Mesothelial cell of epicardium (in vitro differentiated cells): ENCODE results near the gene DAB2IP. TPM values are rescaled to one million over a fixed set of nuclear protein-coding genes. Genes with fewer than 3 reads are reported as not detected.

ENCODE experiments used
- DNase-seq, 2 experiments: peaks; one replicate each; pipeline ENCODE4 v3.0.0; 2021; ENCODE audit warnings: low spot score in 2 of 2; ENCODE audit not compliant: unreplicated experiment in 2 of 2
- H3K27ac Mint-ChIP-seq: 2 replicates; pipeline ENCODE4 v1.8.0; 2021; ENCODE audit warnings: mixed read lengths
- H3K27me3 Mint-ChIP-seq: 2 replicates; pipeline ENCODE4 v1.8.0; 2021; ENCODE audit warnings: low read depth, mixed read lengths
- H3K36me3 Mint-ChIP-seq: 2 replicates; pipeline ENCODE4 v1.8.0; 2021; ENCODE audit warnings: mixed read lengths
- H3K4me1 Mint-ChIP-seq: 2 replicates; pipeline ENCODE4 v1.8.0; 2021; ENCODE audit warnings: mixed read lengths
- H3K4me3 Mint-ChIP-seq: 2 replicates; pipeline ENCODE4 v1.8.0; 2021; ENCODE audit warnings: mild to moderate bottlenecking, moderate library complexity, mixed read lengths
- H3K9me3 Mint-ChIP-seq: 2 replicates; pipeline ENCODE4 v1.8.0; 2021; ENCODE audit warnings: mixed read lengths
- total RNA-seq: library from RNA; stranded (reverse); gene quantifications from 3 replicates; pipeline ENCODE4 v1.2.1, GENCODE V29; 2021
- TF ChIP-seq, protein P1 (sequence below): fragments of 200-600 bp; sonication (generic); IDR thresholded peaks from one replicate; pipeline ENCODE4 v1.5.0; 2021; ENCODE audit warnings: antibody characterized with exemption; ENCODE audit not compliant: unreplicated experiment

DAB2IP gene
- total RNA-seq, 1 donor from 2014 or later = 75.7 TPM

DNA sequence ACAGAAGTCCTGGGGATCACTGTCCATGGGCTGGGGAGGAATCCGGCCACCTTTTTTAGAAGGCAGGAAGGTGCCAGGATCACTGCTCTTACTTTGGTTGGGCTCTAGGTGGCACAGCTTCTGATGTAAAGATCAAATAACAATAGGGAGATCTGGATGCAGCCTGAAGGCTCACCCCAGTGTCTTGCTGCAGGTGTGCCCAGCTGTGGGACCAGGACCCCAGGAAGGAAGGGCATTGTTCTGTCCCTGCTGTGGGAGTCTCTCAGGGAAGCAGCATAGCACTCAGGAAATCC lies 69.6 kb downstream of the DAB2IP start:
- no peaks in the 10 kb centered on the region for H3K9me3 Mint-ChIP-seq
- no peak for DNase-seq
- no peak overlapping the region for H3K27ac Mint-ChIP-seq
- TF ChIP-seq, protein P1, sequence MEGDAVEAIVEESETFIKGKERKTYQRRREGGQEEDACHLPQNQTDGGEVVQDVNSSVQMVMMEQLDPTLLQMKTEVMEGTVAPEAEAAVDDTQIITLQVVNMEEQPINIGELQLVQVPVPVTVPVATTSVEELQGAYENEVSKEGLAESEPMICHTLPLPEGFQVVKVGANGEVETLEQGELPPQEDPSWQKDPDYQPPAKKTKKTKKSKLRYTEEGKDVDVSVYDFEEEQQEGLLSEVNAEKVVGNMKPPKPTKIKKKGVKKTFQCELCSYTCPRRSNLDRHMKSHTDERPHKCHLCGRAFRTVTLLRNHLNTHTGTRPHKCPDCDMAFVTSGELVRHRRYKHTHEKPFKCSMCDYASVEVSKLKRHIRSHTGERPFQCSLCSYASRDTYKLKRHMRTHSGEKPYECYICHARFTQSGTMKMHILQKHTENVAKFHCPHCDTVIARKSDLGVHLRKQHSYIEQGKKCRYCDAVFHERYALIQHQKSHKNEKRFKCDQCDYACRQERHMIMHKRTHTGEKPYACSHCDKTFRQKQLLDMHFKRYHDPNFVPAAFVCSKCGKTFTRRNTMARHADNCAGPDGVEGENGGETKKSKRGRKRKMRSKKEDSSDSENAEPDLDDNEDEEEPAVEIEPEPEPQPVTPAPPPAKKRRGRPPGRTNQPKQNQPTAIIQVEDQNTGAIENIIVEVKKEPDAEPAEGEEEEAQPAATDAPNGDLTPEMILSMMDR = no peak
- no peak overlapping the region for H3K4me3 Mint-ChIP-seq
- no peaks in the 10 kb centered on the region for H3K27me3 Mint-ChIP-seq
- H3K36me3 Mint-ChIP-seq = no peaks in the 10 kb centered on the region
- peaks cover 27% of the 10 kb centered on the region for H3K4me1 Mint-ChIP-seq

DNA sequence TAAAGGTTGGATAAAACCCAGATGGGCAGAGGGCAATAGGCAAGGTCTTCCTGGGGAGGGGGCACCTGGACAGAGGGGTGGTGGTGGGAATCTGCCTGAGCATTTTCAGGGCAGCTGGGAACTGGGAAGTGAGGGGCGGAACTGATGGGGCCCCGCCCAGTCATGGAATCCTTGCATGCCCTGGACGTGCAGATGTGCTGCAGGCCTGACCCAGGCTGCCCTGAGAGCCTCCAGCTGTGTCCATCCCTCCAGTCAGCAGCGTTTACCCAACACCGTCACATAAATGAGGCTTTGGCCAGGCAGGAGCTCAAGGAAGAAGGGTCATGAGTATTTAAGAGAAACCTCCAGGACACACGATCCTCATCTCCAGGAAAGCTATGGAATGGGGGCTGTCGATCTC lies 70.3 kb downstream of the DAB2IP start:
- H3K4me3 Mint-ChIP-seq = no peak overlapping the region
- H3K27me3 Mint-ChIP-seq = no peaks in the 10 kb centered on the region
- no peak for DNase-seq
- peaks cover 33% of the 10 kb centered on the region for H3K4me1 Mint-ChIP-seq
- no peaks in the 10 kb centered on the region for H3K36me3 Mint-ChIP-seq
- TF ChIP-seq, protein P1 = no peak
- no peaks in the 10 kb centered on the region for H3K9me3 Mint-ChIP-seq
- no peak overlapping the region for H3K27ac Mint-ChIP-seq

DNA sequence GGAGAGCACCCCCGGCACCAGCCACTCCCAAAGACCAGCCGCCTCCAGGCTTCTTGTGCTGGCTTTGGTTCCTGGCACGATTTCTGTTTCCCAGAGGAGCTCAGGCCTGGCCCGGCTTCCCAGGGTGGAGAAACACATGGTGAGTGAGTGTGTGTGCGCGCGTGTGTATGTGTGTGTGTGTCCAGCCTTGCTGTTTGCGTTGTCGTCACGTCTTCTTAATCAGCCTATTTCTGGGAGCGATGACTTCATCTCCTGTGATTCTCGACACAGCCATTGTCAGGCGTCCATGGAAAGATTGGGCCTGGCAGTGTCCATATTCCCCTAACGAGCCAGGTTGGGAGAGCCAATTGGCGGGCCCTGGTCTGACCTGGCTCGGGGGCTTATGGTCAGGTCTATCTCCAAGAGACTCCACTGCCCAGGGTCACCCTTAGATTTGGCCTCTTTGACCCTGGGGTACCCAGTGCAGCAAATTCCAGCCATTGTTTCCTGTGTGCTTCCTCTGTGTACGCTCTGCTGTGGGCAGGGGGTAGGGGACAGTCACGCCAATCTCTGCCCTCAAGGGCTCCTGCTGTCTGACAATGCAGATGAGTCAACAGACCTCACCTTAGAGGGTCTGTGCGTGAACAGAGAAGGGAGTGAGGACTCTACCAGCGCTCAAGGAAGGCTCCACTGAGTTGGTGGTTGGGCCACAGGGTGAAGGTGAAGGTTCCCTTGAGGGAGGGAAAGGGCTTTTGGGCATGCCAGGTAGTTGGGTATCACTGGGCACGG lies 73.8 kb downstream of the DAB2IP start:
- TF ChIP-seq, protein P1 = no peak
- Mint-ChIP-seq H3K9me3 (no peaks in the 10 kb centered on the region), H3K4me3 (no peak overlapping the region), H3K4me1 (peaks cover 27% of the 10 kb centered on the region), H3K27me3 (no peaks in the 10 kb centered on the region), H3K27ac (peak overlapping the region; percentile 58), H3K36me3 (no peaks in the 10 kb centered on the region)
- DNase-seq = no peak

DNA sequence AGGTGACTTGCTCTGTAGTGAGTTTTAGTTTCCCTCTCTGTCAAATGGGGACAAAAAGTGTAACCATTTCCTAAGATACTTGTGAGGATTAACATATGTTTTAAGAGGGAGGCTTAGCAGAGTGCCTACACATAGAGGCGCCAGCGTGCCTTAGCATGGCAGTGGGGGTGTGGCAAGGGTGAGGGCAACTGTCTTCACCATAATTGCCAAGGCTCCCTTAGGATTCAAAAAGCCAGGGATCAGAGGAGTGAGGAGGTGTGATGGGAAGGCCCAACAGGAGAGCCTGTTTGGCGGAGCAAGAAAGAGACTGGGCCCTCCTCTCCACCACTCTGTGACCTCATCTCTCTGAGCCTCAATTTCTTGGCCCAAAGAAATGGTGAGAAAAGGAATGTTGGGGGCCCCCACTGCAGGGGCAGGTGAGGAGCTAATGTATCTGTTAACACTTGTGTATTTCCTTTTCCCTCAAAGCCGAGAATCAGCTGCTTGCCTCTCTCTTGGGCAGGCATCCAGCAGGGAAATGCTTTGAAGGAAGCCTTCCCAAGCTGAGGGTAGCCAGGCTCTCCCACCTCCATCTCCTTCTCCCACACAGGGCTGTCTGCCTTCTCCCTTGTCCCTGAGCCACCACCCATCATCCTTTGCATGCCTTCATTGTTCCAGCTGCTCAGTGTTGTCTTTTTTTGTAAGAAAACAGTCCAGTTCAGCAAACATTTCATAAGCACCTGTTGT lies 76.0 kb downstream of the DAB2IP start:
- Mint-ChIP-seq H3K27me3 (no peaks in the 10 kb centered on the region), H3K4me1 (peaks cover 29% of the 10 kb centered on the region), H3K36me3 (no peaks in the 10 kb centered on the region), H3K9me3 (no peaks in the 10 kb centered on the region), H3K27ac (peak overlapping the region; percentile 54), H3K4me3 (no peak overlapping the region)
- DNase-seq = no peak
- TF ChIP-seq, protein P1 = no peak

DNA sequence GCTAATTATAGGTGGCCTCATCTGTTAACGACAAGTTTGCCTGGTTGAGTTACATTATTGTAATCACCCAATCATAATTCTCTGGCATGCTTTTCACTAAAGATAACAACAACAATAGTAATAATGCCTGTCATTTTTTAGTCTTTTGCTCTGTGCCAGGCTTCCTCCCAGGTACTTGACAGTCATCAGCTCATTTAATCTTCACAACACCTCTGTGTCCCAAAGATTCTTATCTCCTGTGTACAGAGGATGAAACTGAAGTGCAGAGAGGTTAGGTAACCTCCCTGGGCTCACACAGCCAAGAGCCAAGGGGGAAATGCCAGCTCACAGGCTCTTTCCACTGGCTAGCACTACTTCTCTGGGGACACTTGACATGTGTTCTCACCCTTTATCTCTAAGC lies 77.5 kb downstream of the DAB2IP start:
- Mint-ChIP-seq H3K4me1 (peaks cover 32% of the 10 kb centered on the region), H3K27ac (no peak overlapping the region), H3K9me3 (no peaks in the 10 kb centered on the region), H3K36me3 (no peaks in the 10 kb centered on the region), H3K27me3 (no peaks in the 10 kb centered on the region), H3K4me3 (no peak overlapping the region)
- TF ChIP-seq, protein P1 = no peak
- no peak for DNase-seq
